NCI-H1694 treated with DMSO at 0.1 percent for 48 hours (cell line): ENCODE measurements around the gene PSMA6.
"Not testable (repeated sequence)": the region's sequence is repeated elsewhere in the genome, so short reads cannot be mapped to it uniquely, and the experiment has no call there.

Experiments
- DNase-seq: peaks from one replicate; lab custom pipeline; 2025; lab: John Stamatoyannopoulos, UW

PSMA6 gene

GRCh38 chr14:35292051-35292769 is at the start of gene PSMA6:
Gene PSMA6, plus strand, starts transcription at chr14:35292382. Its CDS starts 95 bp downstream, at chr14:35292477.
- peak; percentile 97 for DNase-seq

- DNase-seq = no peak
Measured at GRCh38 chr14:35242599-35243311, 49.4 kb upstream of the PSMA6 start.

GRCh38 chr14:35243956-35244355 is 48.2 kb upstream of the PSMA6 start:
- no peak for DNase-seq

- no peak for DNase-seq
Measured at GRCh38 chr14:35244542-35244941, 47.6 kb upstream of the PSMA6 start.

- no peak for DNase-seq
Measured at GRCh38 chr14:35245051-35245450, 47.1 kb upstream of the PSMA6 start.

GRCh38 chr14:35247777-35248475 is 44.3 kb upstream of the PSMA6 start:
- no peak for DNase-seq

- DNase-seq = peak; percentile 10
Measured at GRCh38 chr14:35248476-35248788, 43.8 kb upstream of the PSMA6 start.

- no peak for DNase-seq
Measured at GRCh38 chr14:35250319-35250718, 41.9 kb upstream of the PSMA6 start.

- DNase-seq = no peak
Measured at GRCh38 chr14:35252451-35252868, 39.7 kb upstream of the PSMA6 start.

- DNase-seq = not testable (repeated sequence)
Measured at GRCh38 chr14:35253056-35253455, 39.1 kb upstream of the PSMA6 start.

- not testable (repeated sequence) for DNase-seq
Measured at GRCh38 chr14:35254034-35254622, 38.1 kb upstream of the PSMA6 start.

GRCh38 chr14:35254736-35255135 is 37.4 kb upstream of the PSMA6 start:
- DNase-seq = no peak

- DNase-seq = no peak
Measured at GRCh38 chr14:35255711-35256110, 36.5 kb upstream of the PSMA6 start.

GRCh38 chr14:35257809-35258208 is 34.4 kb upstream of the PSMA6 start:
- DNase-seq = no peak

- DNase-seq = no peak
Measured at GRCh38 chr14:35258420-35258819, 33.8 kb upstream of the PSMA6 start.

- no peak for DNase-seq
Measured at GRCh38 chr14:35261774-35262173, 30.4 kb upstream of the PSMA6 start.

- DNase-seq = no peak
Measured at GRCh38 chr14:35262436-35262835, 29.7 kb upstream of the PSMA6 start.

- no peak for DNase-seq
Measured at GRCh38 chr14:35268946-35269345, 23.2 kb upstream of the PSMA6 start.

- no peak for DNase-seq
Measured at GRCh38 chr14:35274805-35275204, 17.4 kb upstream of the PSMA6 start.

GRCh38 chr14:35277179-35277578 is 15.0 kb upstream of the PSMA6 start:
- no peak for DNase-seq

- DNase-seq = no peak
Measured at GRCh38 chr14:35279369-35279768, 12.8 kb upstream of the PSMA6 start.

- no peak for DNase-seq
Measured at GRCh38 chr14:35281341-35281740, 10.8 kb upstream of the PSMA6 start.

- DNase-seq = no peak
Measured at GRCh38 chr14:35284506-35284905, 7.7 kb upstream of the PSMA6 start.
